ENCODE results near the gene SPEF1.

The SPEF1 gene

GRCh38 chr20:3729811-3730540 is 51.3 kb downstream of the SPEF1 start:
- DNase-seq (ENCODE audit: low spot score), result no peak

- DNase-seq (ENCODE audit: low spot score), result no peak
Measured at GRCh38 chr20:3729378-3729777, 51.9 kb downstream of the SPEF1 start.

- DNase-seq (ENCODE audit: low spot score), result no peak
Measured at GRCh38 chr20:3728876-3729275, 52.4 kb downstream of the SPEF1 start.

GRCh38 chr20:3728354-3728753 is 52.9 kb downstream of the SPEF1 start:
- DNase-seq (ENCODE audit: low spot score), result no peak
